Measurements from ENCODE around the gene GTF3C6.

GTF3C6 gene

GRCh38 chr6:110980648-110981047 is 22.1 kb downstream of the GTF3C6 start:
- Histone ChIP-seq H3K4me3 (peak overlapping the region in 1 of 2 donors; percentile 97), H3K27ac (no peak overlapping the region)

GRCh38 chr6:110981202-110981600 is 22.7 kb downstream of the GTF3C6 start:
- Histone ChIP-seq H3K27me3 (no peaks in the 10 kb centered on the region), H3K36me3 (peaks cover 8 to 11% (median 11%) of the 10 kb centered on the region in 3 donors), H3K4me1 (peaks cover 0 to 15% (median 8%) of the 10 kb centered on the region in 4 donors), H3K4me3 (peak overlapping the region; percentile 66 to 97), H3K9me3 (no peaks in the 10 kb centered on the region), H3K27ac (peak overlapping the region; percentile 81 to 94)
- intact Hi-C loops (cut with DNase I; ENCODE audit: low total_unique reads): loop anchor here (5.0 to 10.0 kb wide), 2 partner anchors 106 to 164 kb away; partner anchors contain the start of genes AMD1 and CDK19
- no peak for DNase-seq
- TF ChIP-seq CTCF (IDR thresholded peaks at IDR 0.05): no peak

More at GRCh38 chr6:110980648-110981047, 22.1 kb downstream of the GTF3C6 start:
- intact Hi-C loops (cut with DNase I; ENCODE audit: low total_unique reads): loop anchor here (5.0 to 10.0 kb wide), 2 partner anchors 106 to 163 kb away; partner anchors contain the start of genes AMD1 and CDK19
- TF ChIP-seq CTCF (IDR thresholded peaks at IDR 0.05): no peak
- DNase-seq: no peak
- Histone ChIP-seq H3K9me3 (no peaks in the 10 kb centered on the region), H3K4me1 (peaks cover 0 to 15% (median 8%) of the 10 kb centered on the region in 4 donors), H3K36me3 (peaks cover 3 to 7% (median 5%) of the 10 kb centered on the region in 3 donors), H3K27me3 (no peaks in the 10 kb centered on the region)

GRCh38 chr6:110990840-110991576 is 32.5 kb downstream of the GTF3C6 start:
- H3K4me3 ChIP-seq: no peak overlapping the region
- H3K36me3 ChIP-seq: peaks cover 37 to 80% (median 55%) of the 10 kb centered on the region in 3 donors
- no peak for TF ChIP-seq CTCF (IDR thresholded peaks at IDR 0.05)
- intact Hi-C loops (cut with DNase I; ENCODE audit: low total_unique reads): no loop called here
- H3K27me3 ChIP-seq: no peaks in the 10 kb centered on the region
- no peaks in the 10 kb centered on the region for H3K4me1 ChIP-seq
- no peak for DNase-seq
- H3K27ac ChIP-seq: no peak overlapping the region
- H3K9me3 ChIP-seq: no peaks in the 10 kb centered on the region

GRCh38 chr6:110996691-110997090 is 38.2 kb downstream of the GTF3C6 start:
- no peak overlapping the region for H3K27ac ChIP-seq
- H3K27me3 ChIP-seq: no peaks in the 10 kb centered on the region
- no peaks in the 10 kb centered on the region for H3K9me3 ChIP-seq
- no peak overlapping the region for H3K4me3 ChIP-seq
- peaks cover 49 to 90% (median 71%) of the 10 kb centered on the region in 3 donors for H3K36me3 ChIP-seq
- DNase-seq: no peak
- no peaks in the 10 kb centered on the region for H3K4me1 ChIP-seq
- intact Hi-C loops (cut with DNase I; ENCODE audit: low total_unique reads): no loop called here
- no peak for TF ChIP-seq CTCF (IDR thresholded peaks at IDR 0.05)

- H3K4me3 ChIP-seq: no peak overlapping the region
- peak in 1 of 2 experiments; percentile 18 for TF ChIP-seq CTCF (IDR thresholded peaks at IDR 0.05)
- peaks cover 50 to 97% (median 83%) of the 10 kb centered on the region in 3 donors for H3K36me3 ChIP-seq
- no peak for DNase-seq
- intact Hi-C loops (cut with DNase I; ENCODE audit: low total_unique reads): no loop called here
- H3K27ac ChIP-seq: no peak overlapping the region
- no peaks in the 10 kb centered on the region for H3K27me3 ChIP-seq
- H3K4me1 ChIP-seq: no peaks in the 10 kb centered on the region
- H3K9me3 ChIP-seq: no peaks in the 10 kb centered on the region
Observed at GRCh38 chr6:110999634-111000270, 41.2 kb downstream of the GTF3C6 start.
